Putamen (tissue), 1 donor: ENCODE measurements around the gene IL10.

Source experiments
- DNase-seq: peaks from one replicate; pipeline ENCODE4 v3.0.0-alpha.2; 2016; ENCODE audit warnings: low spot score

Gene IL10

DNA sequence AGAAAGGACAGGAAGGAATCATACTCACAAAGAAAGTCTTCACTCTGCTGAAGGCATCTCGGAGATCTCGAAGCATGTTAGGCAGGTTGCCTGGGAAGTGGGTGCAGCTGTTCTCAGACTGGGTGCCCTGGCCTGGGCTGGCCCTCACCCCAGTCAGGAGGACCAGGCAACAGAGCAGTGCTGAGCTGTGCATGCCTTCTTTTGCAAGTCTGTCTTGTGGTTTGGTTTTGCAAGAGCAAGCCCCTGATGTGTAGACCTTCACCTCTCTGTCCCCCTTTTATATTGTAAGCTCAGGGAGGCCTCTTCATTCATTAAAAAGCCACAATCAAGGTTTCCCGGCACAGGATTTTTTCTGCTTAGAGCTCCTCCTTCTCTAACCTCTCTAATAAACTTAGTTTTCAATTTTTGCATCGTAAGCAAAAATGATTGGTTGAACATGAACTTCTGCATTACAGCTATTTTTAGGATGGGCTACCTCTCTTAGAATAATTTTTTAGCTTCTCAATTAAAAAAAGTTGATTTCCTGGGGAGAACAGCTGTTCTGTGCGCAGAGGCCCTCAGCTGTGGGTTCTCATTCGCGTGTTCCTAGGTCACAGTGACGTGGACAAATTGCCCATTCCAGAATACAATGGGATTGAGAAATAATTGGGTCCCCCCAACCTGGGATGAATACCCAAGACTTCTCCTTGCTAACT is at the start of gene IL10:
IL10 (minus strand) TSS at position 252 of the 695 bp plus-strand sequence; CDS start at position 193, 59 bp downstream.
- peak; percentile 15 for DNase-seq

DNA sequence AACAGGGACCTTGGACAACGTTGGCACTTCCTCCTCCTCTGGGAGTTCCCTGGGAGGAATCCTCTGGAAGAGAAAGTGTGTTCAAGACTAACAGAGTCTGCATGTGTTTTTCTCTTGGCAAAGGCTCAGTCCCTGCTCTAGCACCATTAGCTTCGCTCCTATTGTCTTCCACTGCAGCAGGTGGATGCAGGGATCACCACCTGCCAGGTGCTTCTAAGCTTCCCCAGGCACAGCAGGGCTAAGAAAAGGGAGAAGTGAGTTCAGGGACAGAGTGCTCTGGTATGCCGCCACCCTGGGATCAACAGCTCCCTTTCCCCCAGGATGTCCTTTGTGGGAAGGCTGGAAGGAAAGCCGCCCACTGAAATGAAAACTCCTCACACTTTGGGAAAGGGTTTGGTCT is 49.2 kb upstream of the IL10 start:
- DNase-seq, result no peak

DNA sequence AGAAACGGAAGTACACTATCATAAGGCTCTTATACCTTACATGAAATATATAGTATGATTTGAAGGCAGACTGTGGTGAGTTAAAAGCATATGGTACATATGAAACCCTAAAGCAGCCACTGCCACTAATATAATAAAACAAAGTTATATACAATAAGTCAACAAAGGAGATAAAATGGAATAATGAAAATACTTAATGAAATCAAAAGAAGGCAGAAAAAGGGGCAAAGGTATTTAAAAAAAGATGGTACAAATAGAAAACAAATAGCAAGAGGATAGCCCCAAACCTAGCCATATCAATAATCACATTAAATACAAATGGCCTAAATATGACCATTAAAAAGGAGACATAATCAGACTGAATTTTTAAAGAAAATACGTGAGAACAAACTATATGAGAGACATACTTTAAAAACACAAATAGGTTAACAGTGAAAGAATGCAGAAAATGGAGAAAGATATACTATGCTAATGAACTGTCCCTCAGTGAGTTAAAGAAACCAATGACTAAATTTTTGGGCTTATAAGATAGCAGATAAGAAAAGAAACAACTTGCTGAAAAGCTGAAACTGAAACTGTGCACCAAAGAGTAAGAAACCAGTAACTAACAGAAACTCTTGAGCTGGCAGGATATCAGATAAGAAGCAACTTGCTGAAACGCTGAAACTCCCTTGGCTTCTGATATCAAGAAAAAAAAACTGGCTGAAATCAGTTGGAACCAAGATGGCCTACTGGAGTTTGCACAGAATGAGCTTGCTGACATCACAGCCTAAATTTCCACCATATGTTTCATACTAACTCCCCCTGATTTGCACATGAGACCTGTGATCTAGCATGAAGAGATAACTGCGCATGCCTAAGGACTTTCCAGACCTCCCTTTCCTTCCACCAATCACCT is 44.3 kb upstream of the IL10 start:
- DNase-seq, result no peak

DNA sequence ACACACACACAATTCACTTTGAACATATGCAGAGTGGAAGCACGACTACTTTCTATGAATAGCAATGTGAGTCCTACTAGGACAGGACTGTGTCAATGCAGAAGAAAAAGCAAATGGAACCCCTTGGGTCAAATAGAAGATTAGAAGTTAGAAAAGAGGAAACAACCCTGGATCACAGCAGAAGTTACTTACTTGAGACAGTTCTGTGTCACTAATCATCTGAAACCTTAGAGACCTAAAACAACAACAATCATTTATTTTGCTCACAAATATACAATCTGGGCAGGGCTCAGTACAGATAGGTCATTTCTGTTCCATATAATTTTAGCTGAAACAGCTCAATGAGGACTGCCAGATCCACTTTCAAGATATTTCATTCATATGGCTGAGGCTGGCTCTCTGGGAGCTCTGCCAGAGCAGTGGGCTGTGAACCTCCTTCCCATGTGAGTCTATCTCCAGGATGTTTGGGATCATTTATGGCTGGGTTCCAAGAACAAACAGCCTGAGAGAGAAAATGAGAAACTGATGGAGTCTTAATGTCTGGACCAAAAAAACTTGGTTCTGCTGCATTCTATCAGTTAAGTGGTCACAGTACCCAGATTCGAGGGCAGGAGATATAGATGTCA is 42.5 kb upstream of the IL10 start:
- DNase-seq, result no peak

DNA sequence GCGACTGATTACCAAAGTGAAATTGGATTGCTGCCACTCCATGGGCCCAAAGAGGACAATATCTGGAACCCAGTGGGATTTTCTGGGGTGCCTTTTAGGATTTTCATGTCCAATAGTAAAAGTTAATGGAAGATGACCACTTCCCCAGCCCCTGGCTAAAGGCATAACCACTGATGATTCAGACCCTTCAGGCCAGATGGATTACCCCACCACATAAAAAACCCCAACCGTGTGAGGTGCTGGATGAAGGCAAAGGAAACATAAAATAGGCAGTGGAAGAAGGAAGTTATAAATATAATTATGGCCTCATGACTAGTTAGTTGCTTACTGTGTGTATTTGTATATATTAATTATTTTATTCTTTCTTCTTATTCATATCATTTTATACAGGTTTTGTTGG is 40.2 kb upstream of the IL10 start:
- no peak for DNase-seq

DNA sequence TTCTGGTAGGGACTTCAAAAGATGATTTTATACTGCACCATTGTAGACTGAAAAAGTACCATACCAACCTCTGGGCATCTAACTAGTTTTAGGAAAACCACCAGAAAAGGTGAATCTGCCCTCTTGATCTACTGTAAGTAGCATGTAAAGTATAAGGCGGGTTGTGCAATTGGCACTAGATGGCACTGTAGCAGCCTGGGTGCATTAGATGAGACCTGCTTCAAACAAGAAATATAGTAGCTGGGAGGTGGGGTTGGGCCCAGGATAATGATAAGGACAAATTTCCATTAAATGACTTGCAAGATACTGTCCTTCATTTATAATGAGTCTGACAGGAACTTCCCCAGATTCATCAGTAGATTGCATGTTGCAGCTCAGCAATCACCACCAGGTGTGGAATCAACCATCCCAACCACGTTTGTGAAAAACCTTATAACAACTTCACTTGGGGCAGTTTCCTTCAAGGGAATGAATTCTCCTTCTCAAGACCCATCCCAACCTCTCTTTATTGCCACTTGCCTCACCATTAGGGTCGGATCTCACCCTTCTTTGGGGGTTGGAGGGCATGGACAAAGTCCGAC is 37.3 kb upstream of the IL10 start:
- DNase-seq, result no peak

DNA sequence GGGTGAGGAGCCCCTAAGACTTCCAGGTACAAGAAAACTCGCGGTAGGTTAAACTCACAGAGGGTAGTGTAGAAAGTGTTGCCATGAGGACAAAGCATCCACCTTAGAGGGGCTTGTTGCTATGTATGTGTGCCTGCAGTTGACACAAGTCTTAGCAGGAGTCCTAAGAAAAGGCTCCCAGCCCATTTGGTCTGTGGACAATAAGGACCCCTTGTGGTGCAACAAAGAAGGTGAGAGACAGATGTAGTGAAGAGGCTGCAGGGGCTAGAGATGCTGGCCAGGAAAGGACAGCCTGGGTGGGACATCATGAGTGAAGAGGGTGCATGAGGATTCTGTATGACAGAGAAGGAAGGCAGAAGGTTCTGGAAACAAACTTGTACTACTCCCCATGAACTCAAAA is 36.3 kb upstream of the IL10 start:
- DNase-seq, result no peak

DNA sequence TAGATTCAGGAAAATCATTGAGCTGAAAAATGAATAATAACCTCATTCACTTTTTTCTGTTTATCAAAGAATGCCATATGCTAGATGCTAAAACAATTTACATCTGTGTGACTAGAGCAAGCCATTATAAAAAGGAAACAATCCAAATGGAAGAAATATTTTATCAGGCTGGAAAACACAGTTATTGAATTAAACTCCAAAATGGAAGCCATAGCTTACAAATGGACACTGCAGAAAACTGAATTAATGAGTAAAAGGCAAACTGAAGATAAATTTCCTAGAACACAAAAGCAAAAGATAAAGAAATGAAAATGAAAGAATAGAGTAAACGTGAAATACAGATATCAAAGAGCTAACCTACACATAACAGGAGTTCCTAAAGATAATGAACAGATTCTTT is 33.1 kb upstream of the IL10 start:
- no peak for DNase-seq

DNA sequence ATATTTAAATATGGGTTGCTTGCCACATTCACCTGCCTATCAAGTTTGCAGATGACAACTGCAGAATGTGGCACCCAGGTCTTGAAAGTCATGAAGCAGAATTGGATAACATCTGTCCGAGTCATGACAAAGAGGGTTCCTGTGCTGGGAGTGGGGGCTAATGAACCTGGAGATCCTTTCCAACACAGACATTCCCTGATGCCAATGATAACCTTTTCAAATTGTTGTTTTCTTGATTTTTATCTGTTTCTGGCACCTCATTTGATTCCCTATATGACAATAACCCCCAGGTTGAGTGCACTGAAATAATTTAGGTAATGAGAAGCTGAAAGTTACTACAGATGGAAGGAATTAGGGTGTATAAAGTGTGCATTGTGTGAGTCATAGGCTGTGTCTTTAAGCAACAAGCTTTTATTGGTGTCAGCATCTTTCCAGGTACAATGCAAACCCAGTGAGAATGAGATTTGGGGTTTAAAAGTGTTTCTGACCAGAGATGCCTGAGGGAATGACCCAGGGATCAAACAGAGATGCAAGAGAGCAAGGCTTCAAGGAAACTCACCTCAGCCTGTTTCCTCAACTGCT is 32.0 kb upstream of the IL10 start:
- DNase-seq, result no peak

DNA sequence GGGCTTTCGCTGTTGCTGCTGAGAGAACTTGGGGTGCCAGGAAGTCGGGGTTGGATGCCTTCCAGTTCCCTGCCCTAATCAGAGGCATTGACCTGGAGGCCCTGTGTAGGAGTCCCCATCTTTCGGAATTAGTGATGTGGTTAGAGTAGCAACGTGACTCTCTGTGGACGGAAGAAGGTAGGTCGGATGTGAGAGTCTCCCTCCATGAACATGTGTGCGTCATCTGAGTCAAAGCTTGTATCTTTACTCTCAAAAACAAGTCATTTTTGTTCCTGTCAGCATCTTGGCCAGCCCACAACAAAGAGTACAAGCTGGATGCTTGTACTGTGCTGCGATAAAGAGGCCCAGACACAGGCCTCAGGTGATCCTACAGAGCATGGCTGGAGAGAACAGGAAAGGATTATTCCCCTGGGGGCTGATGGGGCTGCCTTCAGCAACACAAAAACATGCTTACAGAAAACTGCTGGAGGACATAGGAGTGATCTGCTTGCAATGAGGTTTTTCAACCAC is 31.0 kb upstream of the IL10 start:
- DNase-seq, result no peak

DNA sequence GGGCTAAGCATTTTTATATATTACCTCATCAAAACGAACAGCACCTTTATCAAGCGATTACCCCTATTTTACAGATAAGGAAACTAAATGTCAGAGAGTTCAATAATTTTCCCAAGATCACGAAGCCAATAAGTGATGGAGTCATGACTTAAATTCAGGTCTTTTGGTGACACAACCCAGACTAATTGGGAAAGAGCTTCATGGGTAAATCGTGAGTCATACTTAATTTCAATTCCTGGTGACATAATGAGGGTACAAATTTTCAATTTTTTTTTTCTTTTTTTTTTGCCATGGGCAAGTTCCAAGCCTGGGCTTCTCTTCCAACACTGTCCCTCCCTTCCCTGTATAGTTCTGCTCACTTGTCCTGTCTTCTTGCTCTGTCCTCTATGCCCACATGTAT is 30.1 kb upstream of the IL10 start:
- no peak for DNase-seq

DNA sequence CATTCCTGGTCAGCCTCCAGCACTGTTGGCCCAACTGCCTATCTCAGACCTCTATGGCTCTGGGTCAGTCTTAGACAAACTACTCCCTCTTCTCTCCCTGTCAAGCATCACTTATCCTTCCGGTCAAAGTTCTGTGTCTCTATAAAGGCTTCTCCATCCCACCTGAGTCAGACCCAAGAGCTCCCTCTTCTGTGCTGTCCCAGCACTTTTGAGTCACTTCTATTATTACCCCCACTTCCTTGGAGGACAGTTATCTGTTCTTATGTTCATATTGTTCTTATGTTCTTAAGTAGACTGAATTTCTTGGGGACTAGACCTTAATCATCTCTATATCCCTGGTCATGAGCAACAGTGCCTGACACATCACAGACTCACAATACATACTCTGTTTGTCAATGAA is 29.2 kb upstream of the IL10 start:
- no peak for DNase-seq

DNA sequence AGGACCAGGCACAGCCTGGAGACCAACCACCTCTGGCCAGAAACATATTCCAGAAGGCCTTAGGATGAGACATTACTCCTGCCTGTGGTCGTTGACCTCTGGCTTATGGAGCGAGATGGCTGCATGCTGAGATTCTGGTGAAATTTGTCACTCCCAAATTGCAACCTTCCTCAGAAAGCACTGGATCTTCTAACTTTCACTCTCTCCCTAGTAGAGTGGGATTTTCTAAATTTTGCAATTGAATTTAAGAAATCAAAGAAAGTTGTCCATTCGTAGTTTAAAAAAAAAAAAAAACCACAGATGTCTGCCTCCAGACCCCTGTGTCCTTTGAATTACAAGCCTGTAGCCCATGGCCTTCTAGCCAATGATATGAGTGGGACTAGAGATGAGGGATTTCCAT is 28.6 kb upstream of the IL10 start:
- no peak for DNase-seq

DNA sequence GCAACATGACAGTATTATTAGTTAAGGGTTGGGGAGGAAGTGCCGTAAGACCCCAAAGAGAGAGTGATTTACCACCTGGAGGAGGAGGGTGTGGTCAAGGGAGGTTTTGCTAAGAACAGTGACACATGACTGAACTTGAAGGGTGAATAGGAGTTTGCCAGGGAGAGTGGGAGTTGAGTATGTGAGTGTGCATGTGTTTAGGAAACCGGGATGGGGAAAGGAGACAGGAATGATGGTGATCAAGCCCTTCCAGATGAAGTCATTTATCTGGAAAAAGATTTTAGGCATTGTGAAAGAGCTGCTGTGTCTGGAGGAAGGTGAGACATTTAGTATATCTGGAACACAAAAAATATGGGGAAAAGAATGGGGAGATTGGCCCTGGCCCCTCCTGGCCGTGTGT is 28.1 kb upstream of the IL10 start:
- no peak for DNase-seq

DNA sequence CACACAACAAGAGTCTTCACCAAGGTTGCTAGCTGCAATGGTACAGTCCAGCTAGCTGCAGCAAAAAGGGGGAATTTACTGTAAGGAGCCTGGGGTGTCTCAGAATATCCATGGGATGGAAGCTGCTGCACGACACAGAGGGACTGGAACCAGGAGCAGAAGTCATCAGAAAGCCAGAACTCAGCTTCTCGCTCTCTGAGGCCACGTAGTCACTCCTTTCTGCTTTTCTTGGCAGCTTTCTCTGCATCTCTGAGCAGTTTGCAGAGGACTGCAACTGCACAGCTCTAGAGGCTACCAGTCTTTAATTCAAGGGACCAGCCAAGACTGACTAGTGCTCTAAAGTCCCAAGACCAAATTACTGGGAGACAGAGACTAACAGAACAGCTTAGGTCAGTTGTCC is 27.0 kb upstream of the IL10 start:
- DNase-seq, result no peak

DNA sequence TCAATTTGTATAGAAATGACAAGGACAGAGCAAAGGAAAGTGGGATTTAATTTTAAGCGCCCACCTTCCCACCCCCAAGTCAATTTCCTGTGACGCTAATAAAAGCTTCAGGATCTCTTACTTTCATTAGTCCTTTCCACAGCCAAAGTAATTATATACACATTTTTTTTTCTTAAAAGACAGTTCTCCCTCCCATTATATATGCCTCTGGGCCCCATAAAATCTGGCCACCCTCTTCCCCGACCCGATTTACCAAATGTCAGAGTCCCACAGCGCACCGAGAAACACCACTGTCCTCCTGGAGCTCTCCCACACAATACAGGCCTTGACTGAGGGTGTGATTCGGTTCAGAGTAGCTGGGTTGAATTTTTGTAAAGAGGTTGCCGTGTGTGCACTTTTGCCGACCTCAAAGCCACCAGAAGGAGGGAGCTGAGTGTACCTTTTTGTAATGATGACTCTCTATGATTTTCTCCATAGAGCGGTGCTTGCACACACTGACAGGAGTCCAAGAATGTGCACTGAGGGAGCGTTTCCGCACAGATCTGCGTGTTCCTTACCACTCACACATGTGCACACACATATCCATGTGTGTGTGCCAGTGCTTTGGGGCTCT is 26.2 kb upstream of the IL10 start:
- no peak for DNase-seq

DNA sequence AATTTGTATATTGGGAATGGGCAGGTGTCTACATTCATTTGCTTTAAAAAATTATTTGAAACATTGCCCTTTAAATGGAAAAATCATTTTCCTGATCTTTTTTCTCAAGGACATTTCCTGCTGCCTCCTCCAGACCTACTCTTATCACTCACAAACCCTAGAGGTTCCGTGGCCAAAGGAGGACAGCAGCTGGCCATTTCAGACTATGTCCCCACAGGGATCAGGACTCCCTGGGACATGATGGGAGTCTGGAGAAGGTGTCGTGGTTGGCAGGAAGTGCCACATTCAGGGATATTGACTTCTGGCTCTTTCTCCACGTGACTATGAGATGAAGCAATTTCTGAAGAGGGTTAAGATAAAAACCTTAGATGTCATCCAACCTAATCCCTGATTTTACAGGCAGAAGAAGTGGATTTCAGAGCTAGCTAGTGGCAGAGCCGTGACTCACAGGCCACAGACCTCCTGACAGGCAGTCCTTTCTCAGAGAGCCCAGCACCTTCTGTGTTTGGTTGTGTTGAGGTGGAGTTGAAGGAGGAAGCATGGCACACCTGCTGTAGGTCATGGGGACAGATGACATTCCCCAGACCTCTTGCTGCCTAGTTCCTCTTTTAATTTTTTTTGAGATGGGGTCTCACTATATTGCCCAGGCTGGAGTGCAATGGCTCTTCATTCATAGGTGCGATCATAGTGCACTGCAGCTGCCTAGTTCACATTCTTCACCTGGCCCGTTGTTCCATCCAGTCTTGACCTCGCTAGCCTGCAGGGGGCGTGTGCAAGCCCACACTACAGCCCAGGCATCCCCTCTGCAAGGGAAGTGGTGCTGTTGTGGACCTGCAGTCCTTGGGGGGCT is 25.5 kb upstream of the IL10 start:
- DNase-seq, result no peak

DNA sequence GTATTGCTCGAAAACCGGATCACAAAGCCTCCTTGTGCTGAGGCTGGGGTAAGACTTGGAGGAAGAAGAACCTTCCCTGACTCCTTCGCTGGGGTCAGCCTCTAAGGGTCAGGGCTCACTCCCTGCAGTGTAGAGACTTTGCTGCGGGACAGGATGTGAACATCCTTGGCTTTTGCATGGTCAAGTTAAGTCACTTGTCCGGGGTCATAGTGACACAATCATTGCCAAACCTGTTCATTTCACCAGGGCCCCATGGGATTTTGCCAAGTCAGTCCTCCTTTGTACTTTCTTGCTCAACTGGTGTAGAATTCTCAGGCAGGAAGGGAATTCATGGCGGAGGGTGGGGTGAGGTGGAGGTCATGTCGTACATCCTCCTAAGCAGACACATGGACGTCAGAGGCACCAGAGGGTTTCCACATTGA is 24.7 kb upstream of the IL10 start:
- no peak for DNase-seq

DNA sequence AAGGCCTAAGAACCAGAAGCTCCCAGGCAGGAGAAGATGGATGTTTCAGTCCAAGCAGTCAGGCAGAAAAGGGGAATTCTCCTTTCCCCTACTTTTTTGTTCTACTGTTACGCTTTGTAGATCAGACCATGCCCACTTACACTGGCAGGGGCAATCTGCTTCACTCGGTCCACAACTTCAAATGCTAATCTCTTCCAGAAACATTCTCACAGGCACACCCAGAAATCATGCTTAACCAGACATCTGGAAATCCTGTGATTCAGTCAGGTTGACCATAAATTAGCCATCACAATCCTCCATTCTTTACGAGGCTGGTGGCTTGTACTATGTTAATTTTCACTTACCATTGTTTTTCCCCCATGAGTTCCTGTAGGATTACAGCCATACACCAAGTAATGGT is 23.8 kb upstream of the IL10 start:
- no peak for DNase-seq

DNA sequence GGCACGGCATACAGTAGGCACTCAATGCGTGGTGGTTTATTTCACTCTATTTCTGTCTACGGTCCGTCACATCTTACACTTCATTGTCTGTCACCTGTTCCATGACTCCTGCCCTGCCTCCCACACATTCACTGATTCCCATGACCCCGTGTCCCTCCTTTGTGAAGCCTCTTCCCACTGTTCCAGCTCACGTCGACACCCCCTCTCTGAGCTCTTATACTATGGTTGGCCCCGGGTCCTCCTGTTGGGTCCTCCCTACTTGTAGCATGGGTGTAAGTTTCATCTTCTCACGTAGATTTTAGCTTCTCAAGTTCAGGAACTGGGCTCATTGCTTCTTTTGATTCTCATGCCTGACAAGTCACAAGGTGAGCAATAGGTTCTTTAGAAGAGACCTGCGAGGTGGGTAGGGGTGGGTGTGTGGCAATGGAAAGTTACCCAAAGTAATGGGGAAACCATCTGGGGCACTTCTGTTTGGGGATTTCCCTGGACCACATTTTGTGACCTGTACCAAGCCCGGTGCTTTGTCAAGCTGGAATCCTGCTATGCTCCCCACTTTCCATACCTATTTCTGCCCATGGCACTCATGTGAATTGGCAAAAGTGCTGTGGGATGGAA is 22.1 kb upstream of the IL10 start:
- DNase-seq, result no peak
